H1 (cell line): ENCODE data around the gene LRP5. TPM values are rescaled to one million over a fixed set of nuclear protein-coding genes. Genes with fewer than 3 reads are reported as not detected.

ENCODE experiments used
- CTCF ChIA-PET: fragments of 300-600 bp; sonication (Branson Sonifier 250); formaldehyde crosslinking; loops from one replicate; lab custom pipeline; 2021; ENCODE audit not compliant: partially characterized antibody; lab: Charles Lee
- POLR2A ChIA-PET: fragments of 300-600 bp; sonication (Branson Sonifier 250); formaldehyde crosslinking; loops from one replicate; lab custom pipeline; 2021; ENCODE audit warnings: inconsistent platforms; ENCODE audit not compliant: partially characterized antibody; lab: Charles Lee
- DNase-seq, 2 experiments: peaks; one replicate each; pipeline versions ENCODE4 v3.0.0 to v3.0.0-alpha.2; 2010 to 2022; ENCODE audit warnings: low spot score in 2 of 2, low read depth in 1 of 2, mixed read lengths in 1 of 2
- FAIRE-seq: peaks from 2 replicates; lab custom pipeline; 2011; peaks lifted over from hg19 to GRCh38; lab: Jason Lieb, UNC
- H2AFZ ChIP-seq: 2 replicates; pipeline ENCODE4 v1.8.1; 2012; ENCODE audit warnings: low read length, inconsistent platforms
- H2AK5ac ChIP-seq: 2 replicates; pipeline ENCODE4 v1.6.1; 2013; ENCODE audit warnings: low read depth, low read length
- H2BK120ac ChIP-seq: replicated peaks from 2 replicates; pipeline ENCODE3; 2013; ENCODE audit warnings: low read depth, low read length, inconsistent platforms
- H2BK12ac ChIP-seq: 2 replicates; pipeline ENCODE4 v1.6.1; 2013; ENCODE audit warnings: low read depth, low read length
- H2BK15ac ChIP-seq: 2 replicates; pipeline ENCODE4 v1.6.1; 2013; ENCODE audit warnings: low read length
- H2BK20ac ChIP-seq: 2 replicates; pipeline ENCODE4 v1.6.1; 2013; ENCODE audit warnings: low read length
- H2BK5ac ChIP-seq: 2 replicates; pipeline ENCODE4 v1.6.1; 2013; ENCODE audit warnings: low read depth, low read length
- H3K14ac ChIP-seq: 2 replicates; pipeline ENCODE4 v1.6.1; 2013; ENCODE audit warnings: inconsistent platforms; ENCODE audit not compliant: insufficient read length
- H3K18ac ChIP-seq: 2 replicates; pipeline ENCODE4 v1.6.1; 2013; ENCODE audit warnings: low read length; ENCODE audit errors: extremely low read depth
- H3K23ac ChIP-seq: 2 replicates; pipeline ENCODE4 v1.6.1; 2013; ENCODE audit warnings: inconsistent platforms; ENCODE audit not compliant: insufficient read length
- H3K23me2 ChIP-seq: 2 replicates; pipeline ENCODE4 v1.6.1; 2013; ENCODE audit warnings: low read depth, low read length
- H3K27ac ChIP-seq: 2 replicates; pipeline ENCODE4 v1.6.1; 2011; ENCODE audit warnings: low read depth, low read length, inconsistent platforms
- H3K27me3 ChIP-seq, 4 experiments: replicated peaks in 1 of 4; 1 replicate in 1 of 4; 2 replicates in 3 of 4; pipeline versions ENCODE4 v1.6.1 to v1.8.1; 2011 to 2013; ENCODE audit warnings: low read length in 3 of 4, mild to moderate bottlenecking in 3 of 4, inconsistent platforms in 2 of 4, mixed read lengths in 2 of 4, moderate library complexity in 1 of 4; ENCODE audit not compliant: control insufficient read depth in 3 of 4, insufficient read depth in 3 of 4; ENCODE audit errors: extremely low read depth in 1 of 4
- H3K36me3 ChIP-seq, 4 experiments: 2 replicates each; pipeline versions ENCODE4 v1.6.1 to v1.8.1; 2011 to 2013; ENCODE audit warnings: mild to moderate bottlenecking in 4 of 4, low read length in 3 of 4, moderate library complexity in 2 of 4, control low read depth in 1 of 4, inconsistent platforms in 1 of 4; ENCODE audit not compliant: insufficient read depth in 4 of 4, control insufficient read depth in 2 of 4
- H3K4ac ChIP-seq: replicated peaks from 2 replicates; pipeline ENCODE3; 2013; ENCODE audit warnings: low read length, low read depth, mixed read lengths, inconsistent platforms; ENCODE audit not compliant: insufficient read length
- H3K4me1 ChIP-seq, 4 experiments: replicated peaks in 1 of 4; 1 replicate in 1 of 4; 2 replicates in 3 of 4; pipeline versions ENCODE4 v1.6.1 to v1.8.1; 2011 to 2013; ENCODE audit warnings: low read length in 3 of 4, inconsistent platforms in 2 of 4, mixed read lengths in 1 of 4; ENCODE audit not compliant: insufficient read depth in 4 of 4, control insufficient read depth in 3 of 4
- H3K4me2 ChIP-seq, 2 experiments: 2 replicates each; pipeline versions ENCODE4 v1.6.1 to v1.8.1; 2011 to 2013; ENCODE audit warnings: low read depth in 2 of 2, low read length in 2 of 2, control low read depth in 1 of 2, inconsistent platforms in 1 of 2, mild to moderate bottlenecking in 1 of 2; ENCODE audit not compliant: insufficient read depth in 1 of 2
- H3K4me3 ChIP-seq, 4 experiments: fragments of 200-600, 300-600 bp in 1 of 4; sonication (generic), shearing (Covaris generic), sonication (Bioruptor Twin) in 1 of 4; 2 replicates each; pipeline versions ENCODE4 v1.5.1 to v1.8.1; 2011 to 2016; ENCODE audit warnings: low read length in 4 of 4, low read depth in 3 of 4, control low read depth in 2 of 4, inconsistent platforms in 2 of 4, mild to moderate bottlenecking in 2 of 4, mixed read lengths in 1 of 4, moderate library complexity in 1 of 4; ENCODE audit not compliant: insufficient read depth in 2 of 4; ENCODE audit errors: extremely low read depth in 1 of 4
- H3K56ac ChIP-seq: replicated peaks from 2 replicates; pipeline ENCODE3; 2013; ENCODE audit warnings: low read depth, mild to moderate bottlenecking, mixed read lengths, low read length, inconsistent platforms; ENCODE audit not compliant: insufficient read length
- H3K79me1 ChIP-seq: 2 replicates; pipeline ENCODE4 v1.6.1; 2013; ENCODE audit warnings: low read depth, low read length, control low read depth
- H3K79me2 ChIP-seq, 2 experiments: 2 replicates each; pipeline versions ENCODE4 v1.6.1 to v1.8.1; 2012 to 2013; ENCODE audit warnings: low read length in 2 of 2, mild to moderate bottlenecking in 2 of 2, inconsistent platforms in 1 of 2; ENCODE audit not compliant: insufficient read depth in 2 of 2, control insufficient read depth in 1 of 2
- H3K9ac ChIP-seq, 4 experiments: replicated peaks in 1 of 4; 1 replicate in 1 of 4; 2 replicates in 3 of 4; pipeline versions ENCODE4 v1.6.1 to v1.8.1; 2011 to 2013; ENCODE audit warnings: low read depth in 3 of 4, low read length in 3 of 4, control low read depth in 2 of 4, mild to moderate bottlenecking in 2 of 4, moderate library complexity in 2 of 4, inconsistent platforms in 1 of 4; ENCODE audit errors: extremely low read depth in 1 of 4
- H3K9me3 ChIP-seq, 2 experiments: 2 replicates each; pipeline versions ENCODE4 v1.6.1 to v1.8.1; 2012 to 2013; ENCODE audit warnings: mild to moderate bottlenecking in 2 of 2, moderate library complexity in 2 of 2, control low read depth in 1 of 2, inconsistent platforms in 1 of 2, low read depth in 1 of 2, low read length in 1 of 2, mixed read lengths in 1 of 2; ENCODE audit not compliant: insufficient read depth in 2 of 2
- H4K20me1 ChIP-seq, 2 experiments: replicated peaks in 1 of 2; 2 replicates each; pipeline versions ENCODE3 to v1.8.1; 2011 to 2013; ENCODE audit warnings: inconsistent platforms in 2 of 2, low read length in 2 of 2, mild to moderate bottlenecking in 1 of 2; ENCODE audit not compliant: insufficient read depth in 2 of 2, control insufficient read depth in 1 of 2
- H4K5ac ChIP-seq: 2 replicates; pipeline ENCODE4 v1.6.1; 2013; ENCODE audit warnings: low read length, low read depth, mixed read lengths, inconsistent platforms; ENCODE audit not compliant: insufficient read length
- H4K8ac ChIP-seq: 2 replicates; pipeline ENCODE4 v1.8.0; 2013; ENCODE audit warnings: mild to moderate bottlenecking, moderate library complexity, low read length, inconsistent platforms; ENCODE audit not compliant: insufficient read depth; ENCODE audit errors: extremely low read depth
- H4K91ac ChIP-seq: replicated peaks from 2 replicates; pipeline ENCODE3; 2013; ENCODE audit warnings: low read length, mixed read lengths, inconsistent platforms; ENCODE audit not compliant: insufficient read length
- CBX5 ChIP-seq: fragments of 300-800, 300-1000 bp; sonication (generic); IDR thresholded peaks from 2 replicates; pipeline ENCODE4 v1.7.1; 2016; ENCODE audit warnings: antibody characterized with exemption, low read length, low read depth
- CEBPB ChIP-seq: IDR thresholded peaks from 2 replicates; pipeline ENCODE4 v1.6.1; 2012; ENCODE audit warnings: low read depth, low read length
- FOSL1 ChIP-seq: IDR thresholded peaks from 2 replicates; pipeline ENCODE4 v1.6.1; 2011; ENCODE audit warnings: mild to moderate bottlenecking, low read depth, low read length, moderate library complexity; ENCODE audit not compliant: insufficient read depth
- GABPA ChIP-seq: IDR thresholded peaks from 2 replicates; pipeline ENCODE4 v1.6.1; 2011; ENCODE audit warnings: mild to moderate bottlenecking, low read length, moderate library complexity, borderline replicate concordance; ENCODE audit not compliant: insufficient read depth
- PHF8 ChIP-seq: fragments of 200-600 bp; sonication (generic); conservative IDR thresholded peaks from 2 replicates; pipeline ENCODE4 v1.7.1; 2012; ENCODE audit warnings: low read depth, mild to moderate bottlenecking, inconsistent platforms, low read length, moderate library complexity
- RFX5 ChIP-seq: IDR thresholded peaks from 2 replicates; pipeline ENCODE4 v1.6.1; 2011; ENCODE audit warnings: low read depth, low read length, improper control_type of control experiment, borderline replicate concordance
- SIN3A ChIP-seq, 2 experiments: IDR thresholded peaks in 1 of 2; conservative IDR thresholded peaks in 1 of 2; 2 replicates each; pipeline ENCODE4 v1.6.1; 2011 to 2012; ENCODE audit warnings: low read length in 2 of 2, improper control_type of control experiment in 1 of 2, low read depth in 1 of 2, mild to moderate bottlenecking in 1 of 2
- SIX5 ChIP-seq: IDR thresholded peaks from 2 replicates; pipeline ENCODE4 v1.6.1; 2011; ENCODE audit warnings: mild to moderate bottlenecking, low read depth, low read length
- TBP ChIP-seq: IDR thresholded peaks from 2 replicates; pipeline ENCODE4 v1.6.1; 2011; ENCODE audit warnings: low read depth, low read length, improper control_type of control experiment
- TCF12 ChIP-seq: IDR thresholded peaks from 2 replicates; pipeline ENCODE4 v1.6.1; 2011; ENCODE audit warnings: low read depth, mild to moderate bottlenecking, low read length
- WGBS, 2 experiments: shearing (Covaris generic) in 1 of 2; methylation state at CpG; one replicate each; pipeline versions ENCODE4 v1.1.6 to v1.1.7; 2013 to 2015; ENCODE audit warnings: low lambda C conversion rate in 2 of 2, mixed read lengths in 2 of 2, inconsistent platforms in 1 of 2, low coverage in 1 of 2, missing lambda C conversion rate in 1 of 2; ENCODE audit not compliant: insufficient replicate concordance in 2 of 2, insufficient coverage in 1 of 2, insufficient read length in 1 of 2; ENCODE audit errors: extremely low coverage in 1 of 2, missing lambda C conversion rate in 1 of 2; 5-methylcytosine and 5-hydroxymethylcytosine counted together
- polyA plus RNA-seq, 7 experiments: library from polyadenylated mRNA; depleted of rRNA in 3 of 7; stranded (reverse) in 5 of 7; unstranded in 2 of 7; fragments of >200 nt in 5 of 7; fragments of 200-250 nt in 2 of 7; gene quantifications; 1 replicate in 5 of 7; 2 replicates in 1 of 7; 4 replicates in 1 of 7; pipeline versions ENCODE4 v1.2.1 to v1.2.3, GENCODE V29; 2011 to 2013; ENCODE audit warnings: missing spikeins in 2 of 7, mixed read lengths in 2 of 7
- total RNA-seq: library from RNA; stranded (reverse); fragmentation: NEBNext Ultra II Directional; extraction: Animal tissue kit (Norgen Biotek cat#: 25700); gene quantifications from 2 replicates; pipeline ENCODE4 v1.2.1, GENCODE V29; 2021

The LRP5 gene
- total and polyA plus RNA-seq, 2 of the 8 experiments (the other 6 are each of a cell fraction or from before 2014, with no cell fraction given): 19.0 to 38.9 TPM

DNA sequence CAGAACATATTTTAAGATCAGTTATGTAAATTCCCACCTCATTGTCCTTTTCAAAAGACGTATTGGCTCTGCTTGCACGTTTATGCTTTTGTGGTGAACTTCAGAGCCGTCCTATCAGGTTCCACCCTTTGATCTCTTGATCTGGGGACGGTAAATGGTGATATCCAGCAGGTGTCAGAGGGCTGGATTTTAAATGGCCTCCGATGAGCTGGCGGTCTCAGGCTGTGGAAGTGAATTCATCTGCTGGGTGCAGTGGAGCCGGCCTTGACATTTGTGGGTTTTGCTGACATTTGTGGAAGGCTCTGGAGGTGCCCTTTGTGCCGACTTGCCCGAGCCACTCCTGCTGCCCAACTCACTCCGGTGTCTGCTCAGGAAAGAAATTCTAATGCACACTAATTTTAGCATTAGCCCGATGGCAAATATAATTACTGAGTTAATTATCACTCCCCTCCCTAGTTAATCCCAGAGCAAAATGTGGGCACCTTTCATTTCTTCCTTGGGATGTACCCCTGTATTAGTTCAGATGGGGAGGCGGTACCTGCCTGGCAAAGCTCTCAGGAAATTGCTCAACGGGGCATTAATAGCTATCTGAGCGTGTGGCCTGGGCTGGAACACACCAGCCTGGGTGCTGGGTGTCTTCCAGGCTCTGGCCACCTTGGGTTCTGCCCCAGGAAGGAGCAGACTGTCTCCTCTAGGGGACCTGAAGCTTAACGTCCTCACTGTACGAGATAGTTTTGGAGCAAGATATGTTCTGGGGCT is 9.1 kb downstream of the LRP5 start:
- Histone ChIP-seq H3K36me3 (no peaks in the 10 kb centered on the region), H3K9ac (no peak overlapping the region), H4K20me1 (peaks cover 0 to 4% of the 10 kb centered on the region in 2 experiments), H2BK12ac (no peak overlapping the region), H4K91ac (no peak overlapping the region), H4K5ac (no peak overlapping the region), H3K9me3 (no peaks in the 10 kb centered on the region), H3K4ac (no peak overlapping the region), H2BK15ac (no peak overlapping the region), H2BK5ac (no peak overlapping the region; the same call in 1 of the 2 replicates), H2BK20ac (no peak overlapping the region), H3K79me2 (peaks cover 0 to 87% of the 10 kb centered on the region in 2 experiments; a peak in 3 of 4 replicates), H3K4me1 (peaks cover 0 to 22% (median 14%) of the 10 kb centered on the region in 4 experiments; a peak in 6 of 7 replicates), H3K79me1 (peaks cover 30% of the 10 kb centered on the region), H3K27ac (no peak overlapping the region), H3K18ac (no peak overlapping the region), H3K23ac (no peak overlapping the region), H3K14ac (no peak overlapping the region), H4K8ac (no peak overlapping the region), H2AFZ (no peak overlapping the region), H2BK120ac (no peak overlapping the region), H3K4me2 (no peak overlapping the region), H3K27me3 (no peaks in the 10 kb centered on the region), H3K56ac (no peak overlapping the region), H3K23me2 (no peaks in the 10 kb centered on the region), H3K4me3 (no peak overlapping the region), H2AK5ac (no peak overlapping the region)
- ChIA-PET CTCF (interaction anchor here (1.0 to 1.7 kb wide), 4 partner anchors 11 to 62 kb away, joined by 3 to 6 read pairs (median 4); no protein-coding TSS in a partner anchor), POLR2A (interaction anchor here (1.2 to 2.5 kb wide), 2 partner anchors 7 to 30 kb away, joined by 4 to 7 read pairs; no protein-coding TSS in a partner anchor)
- no peak for DNase-seq
- 90% methylated on average over 16 of the region's 16 CpGs; no CpG with 5 or more reads in 1 of the 2 experiments for WGBS, 2 experiments
- no peak for FAIRE-seq
- no peak for TF ChIP-seq GABPA
- TF ChIP-seq CBX5: no peak
- no peak for TF ChIP-seq SIX5
- TF ChIP-seq SIN3A (conservative IDR thresholded peaks at IDR 0.05 in 1 of 2, IDR thresholded peaks at IDR 0.05 in 1 of 2; ENCODE audit: low read depth in 1 of 2, low read length in 2 of 2): no peak
- TF ChIP-seq TCF12: no peak
- TF ChIP-seq TBP: no peak
- no peak for TF ChIP-seq FOSL1
- TF ChIP-seq RFX5: no peak
- TF ChIP-seq PHF8: no peak
- TF ChIP-seq CEBPB: no peak
